Loucy (cell line): Measurements from ENCODE around the gene CLK3.

Source experiments
- H2AFZ ChIP-seq: fragments of 200-600 bp; sonication (generic); 2 replicates; pipeline ENCODE4 v1.6.0; 2016; ENCODE audit warnings: antibody characterized with exemption, mild to moderate bottlenecking, low read length, moderate library complexity
- H3F3A ChIP-seq: fragments of 200-600 bp; 2 replicates; pipeline ENCODE4 v1.6.0; 2016; ENCODE audit warnings: antibody characterized with exemption, low read depth, mild to moderate bottlenecking
- H3K27me3 ChIP-seq: fragments of 200-600 bp; sonication (generic); 2 replicates; pipeline ENCODE4 v1.6.1; 2014; ENCODE audit warnings: low read length, mild to moderate bottlenecking; ENCODE audit not compliant: insufficient read depth, poor library complexity, severe bottlenecking
- H3K36me3 ChIP-seq: fragments of 200-600 bp; sonication (generic); 2 replicates; pipeline ENCODE4 v1.6.1; 2016; ENCODE audit warnings: low read length; ENCODE audit not compliant: insufficient read depth
- H3K4me1 ChIP-seq: fragments of 200-600 bp; sonication (generic); 2 replicates; pipeline ENCODE4 v1.5.1; 2014; ENCODE audit warnings: low read length, mild to moderate bottlenecking; ENCODE audit not compliant: insufficient read depth, poor library complexity, severe bottlenecking
- H3K4me2 ChIP-seq: fragments of 200-600 bp; sonication (generic); 2 replicates; pipeline ENCODE4 v1.6.0; 2014; ENCODE audit warnings: antibody characterized with exemption, low read length, low read depth, mild to moderate bottlenecking; ENCODE audit not compliant: poor library complexity, severe bottlenecking
- H3K4me3 ChIP-seq: fragments of 200-600 bp; sonication (generic); 2 replicates; pipeline ENCODE4 v1.5.1; 2014; ENCODE audit warnings: low read length, mild to moderate bottlenecking, mixed read lengths; ENCODE audit not compliant: poor library complexity, severe bottlenecking
- H3K79me2 ChIP-seq: fragments of 200-600 bp; sonication (generic); 2 replicates; pipeline ENCODE4 v1.6.1; 2014; ENCODE audit warnings: low read length; ENCODE audit not compliant: insufficient read depth
- H3K9ac ChIP-seq: fragments of 200-600 bp; sonication (generic); 2 replicates; pipeline ENCODE4 v1.6.0; 2014; ENCODE audit warnings: mild to moderate bottlenecking, low read depth, low read length, moderate library complexity; ENCODE audit not compliant: poor library complexity, severe bottlenecking
- H3K9me2 ChIP-seq: fragments of 200-600 bp; sonication (generic); replicated peaks from 2 replicates; pipeline ENCODE4 v1.6.1; 2016; ENCODE audit warnings: low read depth, low read length, mixed read lengths
- H3K9me3 ChIP-seq: fragments of 200-600 bp; sonication (generic); 2 replicates; pipeline ENCODE4 v1.6.1; 2014; ENCODE audit warnings: mild to moderate bottlenecking, antibody characterized with exemption, low read length, low read depth; ENCODE audit not compliant: insufficient read depth
- H4K20me1 ChIP-seq: fragments of 200-600 bp; sonication (generic); 2 replicates; pipeline ENCODE4 v1.6.0; 2014; ENCODE audit warnings: antibody characterized with exemption, low read length, mild to moderate bottlenecking; ENCODE audit not compliant: insufficient read depth, poor library complexity, severe bottlenecking
- EZH2phosphoT487 ChIP-seq: fragments of 200-600 bp; IDR thresholded peaks from 2 replicates; pipeline ENCODE4 v1.6.1; 2018; ENCODE audit warnings: antibody characterized with exemption, mild to moderate bottlenecking, moderate library complexity, borderline replicate concordance
- TF ChIP-seq, protein P1 (sequence below): fragments of 200-600 bp; sonication (generic); conservative IDR thresholded peaks from 2 replicates; pipeline ENCODE4 v1.5.1; 2014; ENCODE audit warnings: mild to moderate bottlenecking, antibody characterized with exemption, low read length

Gene CLK3

GRCh38 chr15:74674161-74674560 lies 58.5 kb downstream of the CLK3 start:
- Histone ChIP-seq H2AFZ (no peak overlapping the region), H3K9me2 (no peaks in the 10 kb centered on the region), H3K4me3 (no peak overlapping the region), H3F3A (no peaks in the 10 kb centered on the region), H3K79me2 (peaks cover 15% of the 10 kb centered on the region; the same call in 1 of the 2 replicates), H3K27me3 (no peaks in the 10 kb centered on the region), H3K36me3 (peaks cover 47% of the 10 kb centered on the region), H3K4me1 (no peaks in the 10 kb centered on the region), H3K9ac (no peak overlapping the region), H3K4me2 (no peak overlapping the region), H4K20me1 (peaks cover 6% of the 10 kb centered on the region), H3K9me3 (no peaks in the 10 kb centered on the region)
- TF ChIP-seq EZH2phosphoT487, result no peak
- TF ChIP-seq, protein P1, sequence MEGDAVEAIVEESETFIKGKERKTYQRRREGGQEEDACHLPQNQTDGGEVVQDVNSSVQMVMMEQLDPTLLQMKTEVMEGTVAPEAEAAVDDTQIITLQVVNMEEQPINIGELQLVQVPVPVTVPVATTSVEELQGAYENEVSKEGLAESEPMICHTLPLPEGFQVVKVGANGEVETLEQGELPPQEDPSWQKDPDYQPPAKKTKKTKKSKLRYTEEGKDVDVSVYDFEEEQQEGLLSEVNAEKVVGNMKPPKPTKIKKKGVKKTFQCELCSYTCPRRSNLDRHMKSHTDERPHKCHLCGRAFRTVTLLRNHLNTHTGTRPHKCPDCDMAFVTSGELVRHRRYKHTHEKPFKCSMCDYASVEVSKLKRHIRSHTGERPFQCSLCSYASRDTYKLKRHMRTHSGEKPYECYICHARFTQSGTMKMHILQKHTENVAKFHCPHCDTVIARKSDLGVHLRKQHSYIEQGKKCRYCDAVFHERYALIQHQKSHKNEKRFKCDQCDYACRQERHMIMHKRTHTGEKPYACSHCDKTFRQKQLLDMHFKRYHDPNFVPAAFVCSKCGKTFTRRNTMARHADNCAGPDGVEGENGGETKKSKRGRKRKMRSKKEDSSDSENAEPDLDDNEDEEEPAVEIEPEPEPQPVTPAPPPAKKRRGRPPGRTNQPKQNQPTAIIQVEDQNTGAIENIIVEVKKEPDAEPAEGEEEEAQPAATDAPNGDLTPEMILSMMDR, result no peak

DNA sequence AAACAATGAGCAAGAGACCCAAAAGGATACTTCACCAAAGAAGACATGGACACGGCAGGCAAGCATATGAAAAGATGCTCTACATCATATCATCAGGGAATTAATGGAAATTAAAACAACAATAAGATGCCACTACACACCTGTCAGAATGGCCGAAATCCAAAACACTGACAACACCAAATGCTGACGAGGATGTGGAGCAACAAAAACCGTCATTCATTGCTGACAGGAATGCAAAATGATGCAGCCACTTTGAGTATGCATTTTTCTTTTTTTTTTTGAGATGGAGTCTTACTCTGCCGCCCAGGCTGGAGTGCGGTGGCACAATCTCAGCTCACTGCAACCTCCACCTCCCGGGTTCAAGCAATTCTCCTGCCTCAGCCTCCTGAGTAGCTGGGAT lies 61.2 kb downstream of the CLK3 start:
- Histone ChIP-seq H3F3A (no peaks in the 10 kb centered on the region), H2AFZ (no peak overlapping the region), H3K36me3 (peaks cover 29% of the 10 kb centered on the region), H3K79me2 (peaks cover 28% of the 10 kb centered on the region; the same call in 1 of the 2 replicates), H3K27me3 (no peaks in the 10 kb centered on the region), H3K4me1 (no peaks in the 10 kb centered on the region), H3K9me3 (no peaks in the 10 kb centered on the region), H3K4me3 (no peak overlapping the region), H3K9me2 (no peaks in the 10 kb centered on the region), H3K4me2 (no peak overlapping the region), H4K20me1 (peaks cover 6% of the 10 kb centered on the region), H3K9ac (no peak overlapping the region)
- no peak for TF ChIP-seq EZH2phosphoT487
- TF ChIP-seq, protein P1, result no peak
